ENCODE measurements around the gene HORMAD1.
"Not testable (repeated sequence)": the region's sequence is repeated elsewhere in the genome, so short reads cannot be mapped to it uniquely, and the experiment has no call there.

HORMAD1 gene

GRCh38 chr1:150720703-150721102, at the start of gene HORMAD1:
TSS of gene HORMAD1 (minus strand) at chr1:150720895. CDS start at chr1:150719505, 1,390 bp downstream.
- in situ Hi-C loops (cut with MboI; ENCODE audit: low sequenced_read_pairs): no loop called here

GRCh38 chr1:150767704-150768103, 47.0 kb upstream of the HORMAD1 start:
- in situ Hi-C loops (cut with MboI; ENCODE audit: low sequenced_read_pairs): not testable (repeated sequence)

GRCh38 chr1:150765977-150766301, 45.2 kb upstream of the HORMAD1 start:
- in situ Hi-C loops (cut with MboI; ENCODE audit: low sequenced_read_pairs): not testable (repeated sequence)

GRCh38 chr1:150765296-150765976, 44.7 kb upstream of the HORMAD1 start, which contains the start of gene CTSS:
TSS of gene CTSS (minus strand) at chr1:150765778. CDS start at chr1:150764763, 1,015 bp downstream.
- in situ Hi-C loops (cut with MboI; ENCODE audit: low sequenced_read_pairs): no loop called here

- in situ Hi-C loops (cut with MboI; ENCODE audit: low sequenced_read_pairs): no loop called here
These were observed 44.0 kb upstream of the HORMAD1 start for GRCh38 chr1:150764617-150765101.

GRCh38 chr1:150763018-150763417, 42.3 kb upstream of the HORMAD1 start:
- in situ Hi-C loops (cut with MboI; ENCODE audit: low sequenced_read_pairs): no loop called here

- in situ Hi-C loops (cut with MboI; ENCODE audit: low sequenced_read_pairs): no loop called here
These were observed 41.9 kb upstream of the HORMAD1 start for GRCh38 chr1:150762552-150762951.

- in situ Hi-C loops (cut with MboI; ENCODE audit: low sequenced_read_pairs): no loop called here
These were observed 41.1 kb upstream of the HORMAD1 start for GRCh38 chr1:150761801-150762200.

GRCh38 chr1:150760013-150760412, 39.3 kb upstream of the HORMAD1 start:
- in situ Hi-C loops (cut with MboI; ENCODE audit: low sequenced_read_pairs): no loop called here

- in situ Hi-C loops (cut with MboI; ENCODE audit: low sequenced_read_pairs): no loop called here
These were observed 32.7 kb upstream of the HORMAD1 start for GRCh38 chr1:150753416-150753815.

GRCh38 chr1:150751443-150751842, 30.7 kb upstream of the HORMAD1 start:
- in situ Hi-C loops (cut with MboI; ENCODE audit: low sequenced_read_pairs): no loop called here

GRCh38 chr1:150749720-150750311, 29.1 kb upstream of the HORMAD1 start:
- in situ Hi-C loops (cut with MboI; ENCODE audit: low sequenced_read_pairs): no loop called here

GRCh38 chr1:150748878-150749719, 28.4 kb upstream of the HORMAD1 start:
- in situ Hi-C loops (cut with MboI; ENCODE audit: low sequenced_read_pairs): no loop called here

- in situ Hi-C loops (cut with MboI; ENCODE audit: low sequenced_read_pairs): no loop called here
These were observed 9.5 kb upstream of the HORMAD1 start for GRCh38 chr1:150730130-150730721.

GRCh38 chr1:150724336-150724735, 3.6 kb upstream of the HORMAD1 start:
- in situ Hi-C loops (cut with MboI; ENCODE audit: low sequenced_read_pairs): no loop called here

GRCh38 chr1:150720098-150720497, 597 bp downstream of the HORMAD1 start:
- in situ Hi-C loops (cut with MboI; ENCODE audit: low sequenced_read_pairs): no loop called here

- in situ Hi-C loops (cut with MboI; ENCODE audit: low sequenced_read_pairs): no loop called here
These were observed 2.3 kb downstream of the HORMAD1 start for GRCh38 chr1:150718225-150718891.

- in situ Hi-C loops (cut with MboI; ENCODE audit: low sequenced_read_pairs): not testable (repeated sequence)
These were observed 11.7 kb downstream of the HORMAD1 start for GRCh38 chr1:150709031-150709430.

- in situ Hi-C loops (cut with MboI; ENCODE audit: low sequenced_read_pairs): no loop called here
These were observed 12.1 kb downstream of the HORMAD1 start for GRCh38 chr1:150708595-150708994.

- in situ Hi-C loops (cut with MboI; ENCODE audit: low sequenced_read_pairs): no loop called here
These were observed 14.6 kb downstream of the HORMAD1 start for GRCh38 chr1:150706091-150706490.

- in situ Hi-C loops (cut with MboI; ENCODE audit: low sequenced_read_pairs): no loop called here
These were observed 17.3 kb downstream of the HORMAD1 start for GRCh38 chr1:150703427-150703826.
